WERI-Rb-1 (cell line): ENCODE data around the gene TP53BP1.

Experiments
- DNase-seq: peaks from one replicate; pipeline ENCODE4 v3.0.0-alpha.2; 2020
- H3K27ac ChIP-seq: fragments of 250-450 bp; sonication (Bioruptor Pico); 2 replicates; pipeline ENCODE4 v1.5.1; 2020; ENCODE audit warnings: mild to moderate bottlenecking, moderate library complexity
- H3K27me3 ChIP-seq: fragments of 250-450 bp; sonication (Bioruptor Pico); 2 replicates; pipeline ENCODE4 v1.5.1; 2021; ENCODE audit warnings: mild to moderate bottlenecking, low read depth, moderate library complexity; ENCODE audit not compliant: insufficient read depth, severe bottlenecking
- H3K36me3 ChIP-seq: fragments of 250-450 bp; sonication (Bioruptor Pico); 2 replicates; pipeline ENCODE4 v1.5.1; 2020; ENCODE audit warnings: mild to moderate bottlenecking, moderate library complexity
- H3K4me3 ChIP-seq: 2 replicates; pipeline ENCODE4 v1.5.1; 2011; ENCODE audit warnings: low read depth, mild to moderate bottlenecking, control low read depth, low read length
- H3K9me3 ChIP-seq: fragments of 250-450 bp; sonication (Bioruptor Pico); 2 replicates; pipeline ENCODE4 v1.5.1; 2021; ENCODE audit warnings: mild to moderate bottlenecking, moderate library complexity; ENCODE audit not compliant: severe bottlenecking
- TF ChIP-seq, protein P1 (sequence below): IDR thresholded peaks from 2 replicates; pipeline ENCODE4 v1.5.1; 2011; ENCODE audit warnings: low read depth, mild to moderate bottlenecking, control low read depth, inconsistent platforms, low read length

The TP53BP1 gene

DNA sequence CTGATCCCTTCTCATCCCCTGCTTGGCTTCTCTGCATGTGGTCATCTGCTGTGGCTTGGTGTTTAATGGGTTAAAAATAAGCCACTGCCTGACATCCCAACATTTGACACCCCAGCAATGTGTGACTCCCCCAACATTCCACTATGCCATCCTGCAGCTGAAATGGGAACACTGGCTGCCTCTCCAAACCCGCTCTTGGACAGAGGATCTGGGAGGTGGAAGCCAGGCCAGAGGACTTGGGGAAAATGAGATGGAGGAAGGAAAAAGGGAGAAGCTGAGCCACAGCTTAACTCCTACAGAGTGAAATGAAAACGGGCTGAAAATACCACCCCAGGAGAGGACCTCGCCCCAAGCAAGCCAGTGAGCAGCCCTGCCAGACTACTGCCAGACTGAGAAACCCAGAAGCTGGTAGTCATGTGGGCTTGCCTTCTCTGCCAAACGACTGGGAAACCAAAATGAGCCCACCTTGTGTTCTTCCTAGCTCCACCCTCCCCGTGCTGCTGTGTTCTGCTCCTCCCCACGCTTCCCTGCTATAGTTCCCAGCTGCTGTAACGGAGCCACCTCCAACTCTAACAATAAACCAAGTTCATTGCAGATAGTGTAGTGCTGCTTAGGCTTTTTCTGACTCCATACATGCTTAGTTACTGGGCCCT is 38.2 kb upstream of the TP53BP1 start:
- no peaks in the 10 kb centered on the region for H3K9me3 ChIP-seq
- TF ChIP-seq, protein P1, sequence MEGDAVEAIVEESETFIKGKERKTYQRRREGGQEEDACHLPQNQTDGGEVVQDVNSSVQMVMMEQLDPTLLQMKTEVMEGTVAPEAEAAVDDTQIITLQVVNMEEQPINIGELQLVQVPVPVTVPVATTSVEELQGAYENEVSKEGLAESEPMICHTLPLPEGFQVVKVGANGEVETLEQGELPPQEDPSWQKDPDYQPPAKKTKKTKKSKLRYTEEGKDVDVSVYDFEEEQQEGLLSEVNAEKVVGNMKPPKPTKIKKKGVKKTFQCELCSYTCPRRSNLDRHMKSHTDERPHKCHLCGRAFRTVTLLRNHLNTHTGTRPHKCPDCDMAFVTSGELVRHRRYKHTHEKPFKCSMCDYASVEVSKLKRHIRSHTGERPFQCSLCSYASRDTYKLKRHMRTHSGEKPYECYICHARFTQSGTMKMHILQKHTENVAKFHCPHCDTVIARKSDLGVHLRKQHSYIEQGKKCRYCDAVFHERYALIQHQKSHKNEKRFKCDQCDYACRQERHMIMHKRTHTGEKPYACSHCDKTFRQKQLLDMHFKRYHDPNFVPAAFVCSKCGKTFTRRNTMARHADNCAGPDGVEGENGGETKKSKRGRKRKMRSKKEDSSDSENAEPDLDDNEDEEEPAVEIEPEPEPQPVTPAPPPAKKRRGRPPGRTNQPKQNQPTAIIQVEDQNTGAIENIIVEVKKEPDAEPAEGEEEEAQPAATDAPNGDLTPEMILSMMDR: no peak
- no peak overlapping the region for H3K27ac ChIP-seq
- no peak for DNase-seq
- peaks cover 17% of the 10 kb centered on the region for H3K36me3 ChIP-seq
- no peak overlapping the region for H3K4me3 ChIP-seq
- H3K27me3 ChIP-seq: no peaks in the 10 kb centered on the region

DNA sequence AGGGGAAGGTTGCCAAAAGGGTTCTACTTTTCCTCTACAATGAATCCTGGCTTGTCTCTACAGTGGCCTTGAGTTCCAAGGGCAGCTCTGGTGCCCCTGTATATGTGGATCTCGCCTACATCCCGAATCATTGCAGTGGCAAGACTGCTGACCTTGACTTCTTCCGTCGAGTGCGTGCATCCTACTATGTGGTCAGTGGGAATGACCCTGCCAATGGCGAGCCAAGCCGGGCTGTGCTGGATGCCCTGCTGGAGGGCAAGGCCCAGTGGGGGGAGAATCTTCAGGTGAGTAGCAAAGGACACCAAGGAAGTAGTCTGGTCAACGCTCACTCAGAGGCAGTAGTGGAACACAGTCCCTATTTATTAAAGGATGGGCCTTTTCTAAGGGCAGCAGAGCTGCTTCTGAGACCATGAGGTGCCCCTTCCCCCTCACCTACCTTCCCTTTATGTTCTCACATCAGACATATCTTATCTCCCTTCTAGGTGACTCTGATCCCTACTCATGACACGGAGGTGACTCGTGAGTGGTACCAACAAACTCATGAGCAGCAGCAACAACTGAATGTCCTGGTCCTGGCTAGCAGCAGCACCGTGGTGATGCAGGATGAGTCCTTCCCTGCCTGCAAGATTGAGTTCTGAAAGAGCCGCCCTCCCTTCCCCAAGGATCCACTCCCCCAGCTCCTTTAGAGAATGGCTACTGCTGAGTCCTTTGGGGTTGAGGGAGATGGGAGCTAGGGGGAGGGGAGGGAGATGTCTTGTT is 36.8 kb upstream of the TP53BP1 start:
- Histone ChIP-seq H3K27me3 (no peaks in the 10 kb centered on the region), H3K27ac (no peak overlapping the region), H3K36me3 (peaks cover 17% of the 10 kb centered on the region), H3K4me3 (no peak overlapping the region), H3K9me3 (no peaks in the 10 kb centered on the region)
- no peak for DNase-seq
- TF ChIP-seq, protein P1: no peak

DNA sequence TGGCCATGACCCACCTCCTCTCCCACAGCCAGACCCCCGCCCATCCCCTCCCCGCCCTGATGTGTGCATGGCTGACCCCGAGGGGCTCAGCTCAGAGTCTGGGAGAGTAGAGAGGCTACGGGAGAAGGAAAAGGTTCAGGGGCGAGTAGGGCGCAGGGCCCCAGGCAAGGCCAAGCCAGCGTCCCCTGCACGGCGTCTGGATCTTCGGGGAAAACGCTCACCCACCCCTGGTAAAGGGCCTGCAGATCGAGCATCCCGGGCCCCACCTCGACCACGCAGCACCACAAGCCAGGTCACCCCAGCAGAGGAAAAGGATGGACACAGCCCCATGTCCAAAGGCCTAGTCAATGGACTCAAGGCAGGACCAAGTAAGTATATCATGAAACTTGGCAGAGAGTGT is 36.2 kb upstream of the TP53BP1 start:
- TF ChIP-seq, protein P1: no peak
- Histone ChIP-seq H3K27me3 (no peaks in the 10 kb centered on the region), H3K36me3 (peaks cover 12% of the 10 kb centered on the region)

DNA sequence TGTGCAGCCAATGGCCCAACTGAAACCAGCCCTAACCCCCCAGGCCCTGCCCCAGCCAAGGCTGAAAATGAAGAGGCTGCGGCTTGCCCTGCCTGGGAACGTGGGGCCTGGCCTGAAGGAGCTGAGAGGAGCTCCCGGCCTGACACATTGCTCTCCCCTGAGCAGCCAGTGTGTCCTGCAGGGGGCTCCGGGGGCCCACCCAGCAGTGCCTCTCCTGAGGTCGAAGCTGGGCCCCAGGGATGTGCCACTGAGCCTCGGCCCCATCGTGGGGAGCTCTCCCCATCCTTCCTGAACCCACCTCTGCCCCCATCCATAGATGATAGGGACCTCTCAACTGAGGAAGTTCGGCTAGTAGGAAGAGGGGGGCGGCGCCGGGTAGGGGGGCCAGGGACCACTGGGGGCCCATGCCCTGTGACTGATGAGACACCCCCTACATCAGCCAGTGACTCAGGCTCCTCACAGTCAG is 35.6 kb upstream of the TP53BP1 start:
- H3K4me3 ChIP-seq: no peak overlapping the region
- H3K27ac ChIP-seq: no peak overlapping the region
- H3K36me3 ChIP-seq: peaks cover 14% of the 10 kb centered on the region
- H3K27me3 ChIP-seq: no peaks in the 10 kb centered on the region
- DNase-seq: no peak
- TF ChIP-seq, protein P1: no peak
- no peaks in the 10 kb centered on the region for H3K9me3 ChIP-seq

More for the DNA sequence above, 36.2 kb upstream of the TP53BP1 start:
- no peaks in the 10 kb centered on the region for H3K9me3 ChIP-seq
- no peak overlapping the region for H3K27ac ChIP-seq
- no peak overlapping the region for H3K4me3 ChIP-seq
- no peak for DNase-seq

DNA sequence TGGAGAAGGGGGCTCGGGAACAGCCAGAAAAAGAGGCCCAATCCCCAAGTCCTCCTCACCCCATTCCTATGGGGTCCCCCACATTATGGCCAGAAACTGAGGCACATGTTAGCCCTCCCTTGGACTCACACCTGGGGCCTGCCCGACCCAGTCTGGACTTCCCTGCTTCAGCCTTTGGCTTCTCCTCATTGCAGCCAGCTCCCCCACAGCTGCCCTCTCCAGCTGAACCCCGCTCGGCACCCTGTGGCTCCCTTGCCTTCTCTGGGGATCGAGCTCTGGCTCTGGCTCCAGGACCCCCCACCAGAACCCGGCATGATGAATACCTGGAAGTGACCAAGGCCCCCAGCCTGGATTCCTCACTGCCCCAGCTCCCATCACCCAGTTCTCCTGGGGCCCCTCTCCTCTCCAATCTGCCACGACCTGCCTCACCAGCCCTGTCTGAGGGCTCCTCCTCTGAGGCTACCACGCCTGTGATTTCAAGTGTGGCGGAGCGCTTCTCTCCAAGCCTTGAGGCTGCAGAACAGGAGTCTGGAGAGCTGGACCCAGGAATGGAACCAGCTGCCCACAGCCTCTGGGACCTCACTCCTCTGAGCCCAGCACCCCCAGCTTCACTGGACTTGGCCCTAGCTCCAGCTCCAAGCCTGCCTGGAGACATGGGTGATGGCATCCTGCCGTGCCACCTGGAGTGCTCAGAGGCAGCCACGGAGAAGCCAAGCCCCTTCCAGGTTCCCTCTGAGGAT is 35.0 kb upstream of the TP53BP1 start:
- Histone ChIP-seq H3K4me3 (no peak overlapping the region), H3K9me3 (no peaks in the 10 kb centered on the region), H3K36me3 (peaks cover 20% of the 10 kb centered on the region), H3K27me3 (no peaks in the 10 kb centered on the region), H3K27ac (no peak overlapping the region)
- no peak for DNase-seq
- TF ChIP-seq, protein P1: no peak
